A549 (cell line): Measurements from ENCODE around the gene REXO5.

ENCODE experiments used
- CTCF ChIP-seq: fragments of >200 bp; sonication (Bioruptor Twin); formaldehyde crosslinking; IDR thresholded peaks from 3 replicates; pipeline ENCODE4 v1.5.1; 2016
- EP300 ChIP-seq, 2 experiments: fragments of >200 bp; sonication (Bioruptor Twin); formaldehyde crosslinking; IDR thresholded peaks; 2 replicates in 1 of 2; 3 replicates in 1 of 2; pipeline ENCODE4 v1.6.1; 2016 to 2017
- JUN ChIP-seq, 2 experiments: fragments of >200 bp; sonication (Bioruptor Twin); formaldehyde crosslinking; IDR thresholded peaks; 2 replicates in 1 of 2; 3 replicates in 1 of 2; pipeline ENCODE4 v1.6.1; 2016 to 2017
- KDM1A ChIP-seq: fragments of 200-600 bp; sonication (generic); IDR thresholded peaks from 2 replicates; pipeline ENCODE4 v1.6.1; 2016; ENCODE audit warnings: low read depth, mild to moderate bottlenecking
- MYC ChIP-seq: IDR thresholded peaks from 2 replicates; pipeline ENCODE4 v1.6.1; 2012; ENCODE audit warnings: mild to moderate bottlenecking, inconsistent platforms, low read length, improper control_type of control experiment, borderline replicate concordance
- NPAS2 ChIP-seq: fragments of 250-450 bp; sonication (Bioruptor Pico); IDR thresholded peaks from 2 replicates; pipeline ENCODE4 v1.8.0; 2022; ENCODE audit warnings: mild to moderate bottlenecking, moderate library complexity, borderline replicate concordance
- POLR2A ChIP-seq: IDR thresholded peaks from 2 replicates; pipeline ENCODE4 v1.6.1; 2012; ENCODE audit warnings: mild to moderate bottlenecking, low read length
- RCOR1 ChIP-seq: fragments of 150-350 bp; IDR thresholded peaks from 2 replicates; pipeline ENCODE4 v1.6.1; 2014; ENCODE audit warnings: antibody characterized with exemption, low read length, low read depth
- REST ChIP-seq: fragments of 200-600 bp; sonication (generic); IDR thresholded peaks from 2 replicates; pipeline ENCODE4 v1.6.1; 2016; ENCODE audit warnings: antibody characterized with exemption, mild to moderate bottlenecking, moderate library complexity
- RFX5 ChIP-seq: fragments of 450-650 bp; IDR thresholded peaks from 2 replicates; pipeline ENCODE4 v1.7.1; 2014; ENCODE audit warnings: antibody characterized with exemption, mild to moderate bottlenecking, moderate library complexity
- SREBF2 ChIP-seq: fragments of 450-650 bp; IDR thresholded peaks from 2 replicates; pipeline ENCODE4 v1.6.1; 2014; ENCODE audit warnings: mild to moderate bottlenecking, moderate library complexity

- TF ChIP-seq POLR2A (no peak), CTCF (no peak), NPAS2 (CRISPR knock-in tag) (no peak), KDM1A (no peak), MYC (no peak), REST (no peak), JUN (IDR thresholded peaks at IDR 0.05) (no peak), RFX5 (no peak), SREBF2 (no peak), RCOR1 (no peak), EP300 (IDR thresholded peaks at IDR 0.05) (no peak)
Measured at GRCh38 chr16:20887207-20887606, 80.9 kb downstream of the REXO5 start.
